Endodermal cell (in vitro differentiated cells): ENCODE measurements around the gene PRUNE2. TPM values are rescaled to one million over a fixed set of nuclear protein-coding genes. Genes with fewer than 3 reads are reported as not detected.

ENCODE experiments used
- DNase-seq: peaks from one replicate; pipeline ENCODE4 v3.0.0-alpha.2; 2017
- H3K27ac ChIP-seq: 2 replicates; pipeline ENCODE4 v1.5.1; 2013; ENCODE audit warnings: mild to moderate bottlenecking, low read depth, low read length, moderate library complexity
- H3K27me3 ChIP-seq: 2 replicates; pipeline ENCODE4 v1.6.1; 2013; ENCODE audit warnings: mild to moderate bottlenecking, low read length, moderate library complexity; ENCODE audit not compliant: insufficient read depth, control insufficient read depth, poor library complexity, severe bottlenecking
- H3K36me3 ChIP-seq: 2 replicates; pipeline ENCODE4 v1.7.0; 2013; ENCODE audit warnings: mild to moderate bottlenecking, low read length, moderate library complexity; ENCODE audit not compliant: control insufficient read depth, insufficient read depth
- H3K4me1 ChIP-seq: one replicate; pipeline ENCODE4 v1.7.0; 2013; ENCODE audit warnings: low read length; ENCODE audit not compliant: control insufficient read depth, insufficient read depth
- H3K4me3 ChIP-seq: 2 replicates; pipeline ENCODE4 v1.5.1; 2013; ENCODE audit warnings: mild to moderate bottlenecking, low read length, moderate library complexity
- H3K9ac ChIP-seq: 2 replicates; pipeline ENCODE4 v1.6.1; 2013; ENCODE audit warnings: mild to moderate bottlenecking, low read length, moderate library complexity; ENCODE audit not compliant: poor library complexity, severe bottlenecking; ENCODE audit errors: extremely low read depth
- H3K9me3 ChIP-seq: 2 replicates; pipeline ENCODE4 v1.6.1; 2013; ENCODE audit warnings: mild to moderate bottlenecking, low read length, moderate library complexity; ENCODE audit not compliant: control insufficient read depth
- H3K27ac Mint-ChIP-seq: 2 replicates; pipeline ENCODE4 v1.8.0; 2020; ENCODE audit warnings: mixed read lengths
- H3K27me3 Mint-ChIP-seq: 2 replicates; pipeline ENCODE4 v1.8.0; 2021; ENCODE audit warnings: mild to moderate bottlenecking, mixed read lengths; ENCODE audit not compliant: insufficient read depth
- H3K36me3 Mint-ChIP-seq: 2 replicates; pipeline ENCODE4 v1.8.0; 2020; ENCODE audit warnings: low read depth, mixed read lengths
- H3K4me1 Mint-ChIP-seq: 2 replicates; pipeline ENCODE4 v1.8.0; 2020; ENCODE audit warnings: mixed read lengths
- H3K4me3 Mint-ChIP-seq: 2 replicates; pipeline ENCODE4 v1.8.0; 2020; ENCODE audit warnings: mild to moderate bottlenecking, moderate library complexity, mixed read lengths
- H3K9me3 Mint-ChIP-seq: 2 replicates; pipeline ENCODE4 v1.8.0; 2020; ENCODE audit warnings: mild to moderate bottlenecking, mixed read lengths
- WGBS, 2 experiments: methylation state at CpG; one replicate each; pipeline versions ENCODE4 v1.1.5 to v1.1.7; 2013; ENCODE audit warnings: missing lambda C conversion rate in 2 of 2, mixed read lengths in 1 of 2; ENCODE audit not compliant: insufficient coverage in 1 of 2, insufficient read length in 1 of 2; 5-methylcytosine and 5-hydroxymethylcytosine counted together
- total RNA-seq, 2 donors: library from RNA; stranded (reverse); fragmentation: NEBNext Ultra II Directional in 1 of 2; extraction: Animal tissue kit (Norgen Biotek cat#: 25700) in 1 of 2; gene quantifications; 2 replicates in 1 of 2; 3 replicates in 1 of 2; pipeline ENCODE4 v1.2.1, GENCODE V29; 2021
- TF ChIP-seq, protein P1 (sequence below): fragments of 200-600 bp; sonication (generic); conservative IDR thresholded peaks from 2 replicates; pipeline ENCODE4 v1.5.0; 2021; ENCODE audit warnings: antibody characterized with exemption, mild to moderate bottlenecking

PRUNE2 gene
- total RNA-seq, 2 donors from 2014 or later = 4.1 to 6.8 TPM

GRCh38 chr9:76580188-76580587 is 325.7 kb downstream of the PRUNE2 start:
- TF ChIP-seq, protein P1, sequence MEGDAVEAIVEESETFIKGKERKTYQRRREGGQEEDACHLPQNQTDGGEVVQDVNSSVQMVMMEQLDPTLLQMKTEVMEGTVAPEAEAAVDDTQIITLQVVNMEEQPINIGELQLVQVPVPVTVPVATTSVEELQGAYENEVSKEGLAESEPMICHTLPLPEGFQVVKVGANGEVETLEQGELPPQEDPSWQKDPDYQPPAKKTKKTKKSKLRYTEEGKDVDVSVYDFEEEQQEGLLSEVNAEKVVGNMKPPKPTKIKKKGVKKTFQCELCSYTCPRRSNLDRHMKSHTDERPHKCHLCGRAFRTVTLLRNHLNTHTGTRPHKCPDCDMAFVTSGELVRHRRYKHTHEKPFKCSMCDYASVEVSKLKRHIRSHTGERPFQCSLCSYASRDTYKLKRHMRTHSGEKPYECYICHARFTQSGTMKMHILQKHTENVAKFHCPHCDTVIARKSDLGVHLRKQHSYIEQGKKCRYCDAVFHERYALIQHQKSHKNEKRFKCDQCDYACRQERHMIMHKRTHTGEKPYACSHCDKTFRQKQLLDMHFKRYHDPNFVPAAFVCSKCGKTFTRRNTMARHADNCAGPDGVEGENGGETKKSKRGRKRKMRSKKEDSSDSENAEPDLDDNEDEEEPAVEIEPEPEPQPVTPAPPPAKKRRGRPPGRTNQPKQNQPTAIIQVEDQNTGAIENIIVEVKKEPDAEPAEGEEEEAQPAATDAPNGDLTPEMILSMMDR = no peak
- Histone ChIP-seq H3K27me3 (no peaks in the 10 kb centered on the region), H3K4me3 (no peak overlapping the region), H3K27ac (no peak overlapping the region), H3K4me1 (no peaks in the 10 kb centered on the region), H3K9ac (no peak overlapping the region), H3K36me3 (no peaks in the 10 kb centered on the region), H3K9me3 (no peaks in the 10 kb centered on the region)
- Mint-ChIP-seq H3K4me3 (no peak overlapping the region), H3K4me1 (peaks cover 4% of the 10 kb centered on the region), H3K27me3 (no peaks in the 10 kb centered on the region), H3K9me3 (no peaks in the 10 kb centered on the region), H3K27ac (no peak overlapping the region), H3K36me3 (no peaks in the 10 kb centered on the region)
- 88 to 90% methylated on average over 7 of the region's 8 CpGs for WGBS, 2 experiments
- no peak for DNase-seq

GRCh38 chr9:76576344-76576743 is 329.6 kb downstream of the PRUNE2 start:
- Mint-ChIP-seq H3K4me3 (no peak overlapping the region), H3K36me3 (no peaks in the 10 kb centered on the region), H3K9me3 (no peaks in the 10 kb centered on the region), H3K27me3 (peaks cover 13% of the 10 kb centered on the region), H3K27ac (no peak overlapping the region), H3K4me1 (peaks cover 15% of the 10 kb centered on the region)
- 89 to 90% methylated on average over 4 to 5 of the region's 5 CpGs for WGBS, 2 experiments
- DNase-seq = no peak
- Histone ChIP-seq H3K9ac (no peak overlapping the region), H3K36me3 (no peaks in the 10 kb centered on the region), H3K4me3 (no peak overlapping the region), H3K27me3 (no peaks in the 10 kb centered on the region), H3K4me1 (no peaks in the 10 kb centered on the region), H3K9me3 (no peaks in the 10 kb centered on the region), H3K27ac (no peak overlapping the region)
- TF ChIP-seq, protein P1 = no peak

GRCh38 chr9:76575761-76576160 is 330.2 kb downstream of the PRUNE2 start:
- Histone ChIP-seq H3K36me3 (no peaks in the 10 kb centered on the region), H3K9ac (no peak overlapping the region), H3K4me1 (no peaks in the 10 kb centered on the region), H3K27ac (no peak overlapping the region), H3K9me3 (peaks cover 6% of the 10 kb centered on the region), H3K27me3 (no peaks in the 10 kb centered on the region), H3K4me3 (no peak overlapping the region)
- DNase-seq = no peak
- Mint-ChIP-seq H3K27me3 (peaks cover 18% of the 10 kb centered on the region), H3K36me3 (no peaks in the 10 kb centered on the region), H3K4me1 (peaks cover 15% of the 10 kb centered on the region), H3K27ac (no peak overlapping the region), H3K4me3 (no peak overlapping the region), H3K9me3 (peaks cover 2% of the 10 kb centered on the region)
- 91% methylated on average over 2 of the region's 2 CpGs; no CpG with 5 or more reads in 1 of the 2 experiments for WGBS, 2 experiments
- TF ChIP-seq, protein P1 = no peak
